Right lobe of liver (tissue), 6 donors: ENCODE measurements around the gene CDC20B. TPM values are rescaled to one million over a fixed set of nuclear protein-coding genes. Genes with fewer than 3 reads are reported as not detected.

Experiments
- ATAC-seq, 4 donors: fragments of 200-7000 bp; cut with Tn5 transposase; one replicate each; pipeline ENCODE4 v1.9.1; 2020; ENCODE audit warnings: mild to moderate bottlenecking in 4 of 4, moderate library complexity in 4 of 4
- DNase-seq, 3 donors: peaks; one replicate each; pipeline ENCODE4 v3.0.0-alpha.2; 2020
- H3K27ac ChIP-seq, 3 donors: fragments of 200-600 bp; one replicate each; pipeline ENCODE4 v1.8.0; 2022
- H3K27me3 ChIP-seq, 2 donors: fragments of 200-600 bp; one replicate each; pipeline ENCODE4 v1.8.0; 2022
- H3K36me3 ChIP-seq, 4 donors: fragments of 200-600 bp; sonication (generic) in 1 of 4; one replicate each; pipeline versions ENCODE4 v1.5.1 to v1.8.0; 2017 to 2022; ENCODE audit warnings: control low read depth in 1 of 4
- H3K4me1 ChIP-seq, 4 donors: fragments of 200-600 bp; sonication (generic) in 1 of 4; one replicate each; pipeline versions ENCODE4 v1.5.1 to v1.8.0; 2017 to 2022; ENCODE audit warnings: control low read depth in 1 of 4
- H3K4me3 ChIP-seq, 3 donors: fragments of 200-600 bp; one replicate each; pipeline ENCODE4 v1.8.0; 2022
- H3K9me3 ChIP-seq, 4 donors: fragments of 200-600 bp; sonication (generic) in 1 of 4; one replicate each; pipeline versions ENCODE4 v1.5.1 to v1.8.0; 2017 to 2022; ENCODE audit warnings: control low read depth in 1 of 4
- POLR2A ChIP-seq: fragments of 450-650 bp; IDR thresholded peaks from one replicate; pipeline ENCODE4 v1.6.1; 2017; ENCODE audit warnings: antibody characterized with exemption, mild to moderate bottlenecking
- WGBS: methylation state at CpG from one replicate; pipeline ENCODE4 v1.1.6; 2018; ENCODE audit warnings: low coverage, low lambda C conversion rate; ENCODE audit not compliant: insufficient coverage; ENCODE audit errors: missing lambda C conversion rate; 5-methylcytosine and 5-hydroxymethylcytosine counted together
- intact Hi-C, 2 donors: fragments of 100-400 bp; cut with DNase I; formaldehyde crosslinking; loops; one replicate each; pipeline versions ENCODE4 v1.11.2 to v1.14.1; 2022
- total RNA-seq, 6 experiments: library from RNA; depleted of rRNA in 2 of 6; stranded (reverse); fragments of >200 nt in 2 of 6; fragmentation: NEBNext Ultra II Directional in 3 of 6; extraction: Animal tissue kit (Norgen Biotek cat#: 25700) in 3 of 6; gene quantifications; one replicate each; pipeline versions ENCODE4 v1.1.0 to v1.2.4, GENCODE V29; 2016 to 2023
- TF ChIP-seq, protein P1 (sequence below), 4 donors: fragments of 200-600 bp in 3 of 4; fragments of 450-650 bp in 1 of 4; IDR thresholded peaks; one replicate each; pipeline versions ENCODE4 v1.5.1 to v1.8.0; 2016 to 2022; ENCODE audit warnings: antibody characterized with exemption in 4 of 4, mild to moderate bottlenecking in 2 of 4
- donor health status: DM: no; HTN: yes; CAD: no.
- donor health status: DM: no; HTN: no; CAD: no.
- donor health status: DM: no; HTN: no; CAD: no.
- donor health status: DM: no; HTN: yes; CAD: no.
- donor health status: DM: no; HTN: yes; CAD: no.

CDC20B gene
- total RNA-seq, 6 experiments from 2014 or later: not detected

DNA sequence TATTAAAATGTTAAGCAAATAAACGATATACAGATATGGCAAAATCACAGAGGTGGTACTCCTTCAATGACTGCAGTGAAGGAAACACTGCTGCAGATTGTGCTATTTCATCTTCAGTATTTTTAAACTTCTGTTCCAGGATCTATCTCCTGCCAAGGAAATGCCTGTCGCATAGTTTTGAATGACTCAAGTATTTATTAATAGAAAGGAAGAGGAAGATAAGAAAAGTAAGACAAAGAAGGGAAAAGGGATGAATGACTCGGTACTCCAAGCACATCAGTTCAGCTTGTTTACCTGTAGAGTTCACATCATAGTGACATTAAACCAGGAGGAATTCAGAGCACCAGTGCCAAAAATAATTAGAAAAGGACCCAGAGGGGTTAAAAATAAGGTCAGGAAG, 18.1 kb downstream of the CDC20B start:
- no peak overlapping the region for H3K4me3 ChIP-seq
- TF ChIP-seq, protein P1, sequence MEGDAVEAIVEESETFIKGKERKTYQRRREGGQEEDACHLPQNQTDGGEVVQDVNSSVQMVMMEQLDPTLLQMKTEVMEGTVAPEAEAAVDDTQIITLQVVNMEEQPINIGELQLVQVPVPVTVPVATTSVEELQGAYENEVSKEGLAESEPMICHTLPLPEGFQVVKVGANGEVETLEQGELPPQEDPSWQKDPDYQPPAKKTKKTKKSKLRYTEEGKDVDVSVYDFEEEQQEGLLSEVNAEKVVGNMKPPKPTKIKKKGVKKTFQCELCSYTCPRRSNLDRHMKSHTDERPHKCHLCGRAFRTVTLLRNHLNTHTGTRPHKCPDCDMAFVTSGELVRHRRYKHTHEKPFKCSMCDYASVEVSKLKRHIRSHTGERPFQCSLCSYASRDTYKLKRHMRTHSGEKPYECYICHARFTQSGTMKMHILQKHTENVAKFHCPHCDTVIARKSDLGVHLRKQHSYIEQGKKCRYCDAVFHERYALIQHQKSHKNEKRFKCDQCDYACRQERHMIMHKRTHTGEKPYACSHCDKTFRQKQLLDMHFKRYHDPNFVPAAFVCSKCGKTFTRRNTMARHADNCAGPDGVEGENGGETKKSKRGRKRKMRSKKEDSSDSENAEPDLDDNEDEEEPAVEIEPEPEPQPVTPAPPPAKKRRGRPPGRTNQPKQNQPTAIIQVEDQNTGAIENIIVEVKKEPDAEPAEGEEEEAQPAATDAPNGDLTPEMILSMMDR (IDR thresholded peaks at IDR 0.05): no peak
- no peak for TF ChIP-seq POLR2A
- no peaks in the 10 kb centered on the region for H3K9me3 ChIP-seq
- intact Hi-C loops: loop anchor here (10.0 kb wide), 2 partner anchors 210 to 250 kb away; no protein-coding TSS in a partner anchor
- no peaks in the 10 kb centered on the region for H3K27me3 ChIP-seq
- ATAC-seq: peak in 2 of 4 donors; percentile 32 to 50
- no peak for DNase-seq
- H3K36me3 ChIP-seq: no peaks in the 10 kb centered on the region
- no peaks in the 10 kb centered on the region for H3K4me1 ChIP-seq
- 16% methylated on average over 3 of the region's 3 CpGs for WGBS
- H3K27ac ChIP-seq: no peak overlapping the region

DNA sequence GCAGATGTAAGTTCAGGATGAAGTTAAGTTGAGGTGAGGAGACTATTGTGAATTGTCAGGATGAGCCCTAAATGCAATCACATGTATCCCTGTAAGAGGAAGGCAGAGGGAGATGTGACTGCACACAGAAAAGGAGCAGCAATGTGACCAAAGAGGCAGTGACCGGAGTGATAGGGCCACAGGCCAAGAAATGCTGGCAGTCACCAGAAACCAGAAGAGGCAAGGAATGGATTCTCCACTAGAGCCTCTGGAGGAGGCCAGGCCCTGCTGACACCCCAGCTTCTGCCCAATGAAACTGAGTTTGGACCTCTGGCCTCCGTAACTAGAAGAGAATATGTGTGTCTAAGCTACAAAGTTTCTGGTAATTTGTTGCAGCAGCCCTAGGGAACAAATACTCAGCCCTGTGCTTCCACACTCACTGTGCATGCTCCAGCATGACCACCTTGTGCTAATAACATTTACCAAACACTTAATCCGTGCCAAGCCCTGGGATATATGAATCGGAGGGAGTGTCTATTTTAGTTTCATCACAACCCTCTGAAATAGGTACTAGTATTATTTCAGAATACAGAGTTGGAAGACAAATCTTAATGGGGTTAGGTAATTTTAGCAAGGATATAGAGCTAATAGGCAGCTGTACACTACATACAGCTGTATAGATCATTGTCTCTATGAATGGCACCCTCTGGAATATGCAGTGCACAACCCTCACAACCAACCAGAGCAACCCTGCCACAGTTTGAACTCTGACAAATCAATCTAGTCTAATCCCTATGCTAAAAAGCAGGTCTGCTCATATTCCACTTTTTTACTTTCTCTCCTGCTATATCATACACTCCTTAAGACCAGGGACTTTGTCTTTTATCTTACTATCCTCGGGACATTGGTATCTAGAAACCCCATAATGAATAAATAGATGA, 20.8 kb downstream of the CDC20B start:
- DNase-seq (no peak), ATAC-seq (peak in 1 of 4 donors; percentile 50)
- no peak for TF ChIP-seq POLR2A
- TF ChIP-seq, protein P1 (IDR thresholded peaks at IDR 0.05): no peak
- intact Hi-C loops: loop anchor here (10.0 kb wide), 2 partner anchors 207 to 247 kb away; no protein-coding TSS in a partner anchor
- no peaks in the 10 kb centered on the region for H3K27me3 ChIP-seq
- WGBS: 28% methylated on average over 4 of the region's 5 CpGs
- no peak overlapping the region for H3K27ac ChIP-seq
- H3K36me3 ChIP-seq: no peaks in the 10 kb centered on the region
- no peaks in the 10 kb centered on the region for H3K9me3 ChIP-seq
- no peak overlapping the region for H3K4me3 ChIP-seq
- H3K4me1 ChIP-seq: no peaks in the 10 kb centered on the region

DNA sequence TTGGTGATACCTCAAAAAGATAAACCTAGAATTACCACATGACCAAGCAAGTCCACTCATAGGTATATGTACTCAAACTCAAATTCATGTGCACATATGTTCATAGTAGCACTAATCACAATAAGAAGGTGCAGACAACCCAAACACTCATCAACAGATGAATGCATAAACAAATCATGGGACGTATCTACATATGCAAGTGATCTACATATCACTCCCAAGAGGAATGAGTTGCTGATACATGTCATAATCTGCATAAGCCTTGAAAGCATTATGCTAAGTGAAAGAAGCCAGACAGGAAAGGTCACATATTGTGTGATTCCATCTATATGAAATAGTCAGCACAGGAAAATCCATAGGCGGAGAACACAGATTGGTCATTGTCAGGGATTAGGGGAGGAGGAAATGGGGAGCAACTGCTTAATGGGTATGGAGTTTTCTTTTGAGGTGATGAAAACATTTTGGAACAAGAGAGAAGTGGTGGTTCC, 23.6 kb downstream of the CDC20B start:
- Histone ChIP-seq H3K36me3 (no peaks in the 10 kb centered on the region), H3K4me1 (no peaks in the 10 kb centered on the region), H3K4me3 (no peak overlapping the region), H3K27me3 (no peaks in the 10 kb centered on the region), H3K27ac (no peak overlapping the region), H3K9me3 (no peaks in the 10 kb centered on the region)
- WGBS: 55% methylated on average over 2 of the region's 2 CpGs
- ATAC-seq: no peak
- TF ChIP-seq POLR2A: no peak
- TF ChIP-seq, protein P1 (IDR thresholded peaks at IDR 0.05): no peak
- DNase-seq: no peak
- intact Hi-C loops: no loop called here

DNA sequence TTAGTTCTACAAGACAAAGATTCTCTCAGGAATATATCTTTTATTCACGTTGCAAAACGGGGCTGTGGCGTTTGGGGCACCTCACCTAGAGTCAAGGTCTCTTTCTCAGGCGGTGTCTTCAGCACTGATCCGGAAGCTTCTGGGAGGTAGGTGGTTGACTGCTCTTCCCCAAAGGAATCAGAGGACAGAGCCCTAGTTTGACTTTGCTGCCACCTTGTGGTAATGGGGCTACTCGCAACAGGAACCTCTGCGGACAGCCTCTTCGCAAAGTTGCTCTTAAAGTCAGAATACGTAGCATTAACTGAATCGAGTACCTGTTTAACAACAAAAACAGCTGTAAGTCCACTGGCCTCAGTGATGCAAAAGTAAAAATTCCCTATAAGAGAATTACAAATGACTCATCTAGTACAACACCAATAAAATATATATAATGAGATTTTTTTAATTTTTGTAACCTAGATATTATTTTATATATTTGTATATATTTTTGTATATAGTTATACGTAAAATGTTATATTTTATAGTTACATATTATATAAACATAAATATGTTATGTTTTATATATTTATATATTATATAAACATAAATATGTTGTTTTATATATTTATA, 26.3 kb downstream of the CDC20B start:
- Histone ChIP-seq H3K36me3 (no peaks in the 10 kb centered on the region), H3K9me3 (no peaks in the 10 kb centered on the region), H3K4me3 (no peak overlapping the region), H3K27me3 (no peaks in the 10 kb centered on the region), H3K27ac (no peak overlapping the region), H3K4me1 (no peaks in the 10 kb centered on the region)
- ATAC-seq (peak; percentile 95 to 97 (median 96)), DNase-seq (peak; percentile 66 to 79 (median 71))
- 5% methylated on average over 11 of the region's 11 CpGs for WGBS
- intact Hi-C loops: no loop called here
- TF ChIP-seq, protein P1 (IDR thresholded peaks at IDR 0.05): peak; percentile 86 to 96 (median 93)
- no peak for TF ChIP-seq POLR2A
